H9 (cell line): ENCODE results near the gene MAP3K19. TPM values are rescaled to one million over a fixed set of nuclear protein-coding genes. Genes with fewer than 3 reads are reported as not detected.
A peak's percentile ranks its signal among the peaks of the same experiment; 100 is the strongest.

ENCODE experiments used
- DNase-seq: peaks from one replicate; pipeline ENCODE4 v3.0.0-alpha.2; 2017
- H2AFZ ChIP-seq: one replicate; pipeline ENCODE4 v1.6.1; 2013; ENCODE audit warnings: mild to moderate bottlenecking, low read length, control low read depth, moderate library complexity
- H2AK5ac ChIP-seq: 2 replicates; pipeline ENCODE4 v1.6.1; 2013; ENCODE audit warnings: low read length, control low read depth, mixed read lengths; ENCODE audit not compliant: insufficient read length
- H2BK120ac ChIP-seq: one replicate; pipeline ENCODE4 v1.6.1; 2013; ENCODE audit warnings: low read depth, mild to moderate bottlenecking, low read length, control low read depth, inconsistent platforms; ENCODE audit not compliant: poor library complexity, severe bottlenecking
- H2BK12ac ChIP-seq: 2 replicates; pipeline ENCODE4 v1.6.1; 2013; ENCODE audit warnings: low read length, control low read depth, mixed read lengths, low read depth; ENCODE audit not compliant: insufficient read length
- H2BK15ac ChIP-seq: 2 replicates; pipeline ENCODE4 v1.6.1; 2013; ENCODE audit warnings: low read depth, low read length, control low read depth
- H2BK20ac ChIP-seq: one replicate; pipeline ENCODE4 v1.6.1; 2013; ENCODE audit warnings: low read depth, mild to moderate bottlenecking, low read length, control low read depth, inconsistent platforms; ENCODE audit not compliant: poor library complexity, severe bottlenecking
- H2BK5ac ChIP-seq: 2 replicates; pipeline ENCODE4 v1.6.1; 2013; ENCODE audit warnings: low read length, control low read depth, mixed read lengths; ENCODE audit not compliant: insufficient read length
- H3K14ac ChIP-seq: 2 replicates; pipeline ENCODE4 v1.6.1; 2013; ENCODE audit warnings: low read length, control low read depth; ENCODE audit not compliant: insufficient read depth
- H3K18ac ChIP-seq: 2 replicates; pipeline ENCODE4 v1.6.1; 2013; ENCODE audit warnings: low read depth, mild to moderate bottlenecking, mixed read lengths, low read length, control low read depth; ENCODE audit not compliant: insufficient read length
- H3K23ac ChIP-seq: 2 replicates; pipeline ENCODE4 v1.6.1; 2013; ENCODE audit warnings: low read length, control low read depth, mixed read lengths, low read depth; ENCODE audit not compliant: insufficient read length
- H3K23me2 ChIP-seq: 2 replicates; pipeline ENCODE4 v1.6.1; 2013; ENCODE audit warnings: low read depth, mild to moderate bottlenecking, mixed read lengths, low read length, control low read depth; ENCODE audit not compliant: insufficient read length, poor library complexity, severe bottlenecking
- H3K27ac ChIP-seq: 2 replicates; pipeline ENCODE4 v1.5.1; 2013; ENCODE audit warnings: low read length, control low read depth, mixed read lengths, low read depth; ENCODE audit not compliant: insufficient read length
- H3K27me3 ChIP-seq: 2 replicates; pipeline ENCODE4 v1.6.1; 2013; ENCODE audit warnings: low read length, control low read depth, inconsistent platforms; ENCODE audit not compliant: insufficient read depth
- H3K4ac ChIP-seq: 2 replicates; pipeline ENCODE4 v1.6.1; 2013; ENCODE audit warnings: low read depth, mild to moderate bottlenecking, control low read depth, inconsistent platforms, low read length, moderate library complexity
- H3K4me1 ChIP-seq: 2 replicates; pipeline ENCODE4 v1.6.1; 2013; ENCODE audit warnings: low read length, control low read depth, inconsistent platforms; ENCODE audit not compliant: insufficient read depth
- H3K4me2 ChIP-seq: 2 replicates; pipeline ENCODE4 v1.6.1; 2013; ENCODE audit warnings: low read length, control low read depth, mixed read lengths; ENCODE audit not compliant: insufficient read length, insufficient read depth
- H3K56ac ChIP-seq: 2 replicates; pipeline ENCODE4 v1.6.1; 2013; ENCODE audit warnings: low read depth, mild to moderate bottlenecking, mixed read lengths, low read length, control low read depth; ENCODE audit not compliant: insufficient read length
- H3K79me1 ChIP-seq: 2 replicates; pipeline ENCODE4 v1.6.1; 2013; ENCODE audit warnings: low read depth, mild to moderate bottlenecking, moderate library complexity, low read length, control low read depth, inconsistent platforms; ENCODE audit not compliant: insufficient read depth, poor library complexity, severe bottlenecking
- H3K79me2 ChIP-seq: 2 replicates; pipeline ENCODE4 v1.6.1; 2013; ENCODE audit warnings: low read length, control low read depth, inconsistent platforms; ENCODE audit not compliant: insufficient read depth
- H3K9ac ChIP-seq: 2 replicates; pipeline ENCODE4 v1.6.1; 2013; ENCODE audit warnings: low read length, control low read depth, mixed read lengths; ENCODE audit not compliant: insufficient read length; ENCODE audit errors: extremely low read depth
- H3K9me3 ChIP-seq: one replicate; pipeline ENCODE4 v1.6.1; 2013; ENCODE audit warnings: low read depth, low read length, inconsistent platforms; ENCODE audit not compliant: control insufficient read depth
- H3T11ph ChIP-seq: one replicate; pipeline ENCODE4 v1.6.1; 2013; ENCODE audit warnings: mild to moderate bottlenecking, low read length, control low read depth, inconsistent platforms
- H4K20me1 ChIP-seq: one replicate; pipeline ENCODE4 v1.6.1; 2013; ENCODE audit not compliant: control insufficient read depth, insufficient read length, insufficient read depth
- H4K5ac ChIP-seq: 2 replicates; pipeline ENCODE4 v1.6.1; 2013; ENCODE audit warnings: low read depth, mild to moderate bottlenecking, mixed read lengths, low read length, control low read depth; ENCODE audit not compliant: insufficient read length
- H4K8ac ChIP-seq: replicated peaks from 2 replicates; pipeline ENCODE4 v1.6.1; 2013; ENCODE audit warnings: low read length, control low read depth, mixed read lengths, low read depth; ENCODE audit not compliant: insufficient read length
- H4K91ac ChIP-seq: 2 replicates; pipeline ENCODE4 v1.6.1; 2013; ENCODE audit warnings: low read depth, mild to moderate bottlenecking, moderate library complexity, mixed read lengths, low read length, control low read depth; ENCODE audit not compliant: insufficient read length
- H3K27ac Mint-ChIP-seq, 3 experiments: 2 replicates in 2 of 3; 3 replicates in 1 of 3; pipeline ENCODE4 v1.8.0; 2020 to 2021; ENCODE audit warnings: mixed read lengths in 3 of 3, mild to moderate bottlenecking in 1 of 3, moderate library complexity in 1 of 3
- H3K27me3 Mint-ChIP-seq: 2 replicates; pipeline ENCODE4 v1.8.0; 2021; ENCODE audit warnings: low read depth, mild to moderate bottlenecking, moderate library complexity, mixed read lengths
- H3K36me3 Mint-ChIP-seq, 3 experiments: 2 replicates in 2 of 3; 3 replicates in 1 of 3; pipeline ENCODE4 v1.8.0; 2020 to 2021; ENCODE audit warnings: low read depth in 3 of 3, mixed read lengths in 3 of 3; ENCODE audit not compliant: insufficient read depth in 1 of 3
- H3K4me1 Mint-ChIP-seq, 2 experiments: 2 replicates each; pipeline ENCODE4 v1.8.0; 2020; ENCODE audit warnings: mixed read lengths in 2 of 2
- H3K4me3 Mint-ChIP-seq, 2 experiments: 2 replicates in 1 of 2; 3 replicates in 1 of 2; pipeline ENCODE4 v1.8.0; 2020 to 2021; ENCODE audit warnings: mild to moderate bottlenecking in 2 of 2, mixed read lengths in 2 of 2, moderate library complexity in 1 of 2
- H3K9me3 Mint-ChIP-seq, 2 experiments: 2 replicates in 1 of 2; 3 replicates in 1 of 2; pipeline ENCODE4 v1.8.0; 2020; ENCODE audit warnings: mild to moderate bottlenecking in 2 of 2, mixed read lengths in 2 of 2, moderate library complexity in 1 of 2
- CTCF ChIP-seq: fragments of 200-600 bp; sonication (generic); conservative IDR thresholded peaks from 3 replicates; pipeline ENCODE4 v1.8.0; 2021; ENCODE audit warnings: antibody characterized with exemption, mild to moderate bottlenecking
- WGBS: extraction: QIAGEN DNeasy Blood & Tissue Kit; methylation state at CpG from one replicate; pipeline ENCODE4 v1.1.7; 2013; ENCODE audit warnings: missing lambda C conversion rate, low lambda C conversion rate, mixed read lengths; ENCODE audit not compliant: insufficient read length; ENCODE audit errors: extremely low coverage; 5-methylcytosine and 5-hydroxymethylcytosine counted together
- total RNA-seq: library from RNA; stranded (reverse); gene quantifications from 2 replicates; pipeline ENCODE4 v1.2.1, GENCODE V29; 2021

Gene MAP3K19
- total RNA-seq, 1 experiment from 2014 or later: not detected

- no peak overlapping the region for H2BK12ac ChIP-seq
Observed at GRCh38 chr2:135093670-135094330, 46.6 kb upstream of the MAP3K19 start.

More at GRCh38 chr2:135093670-135094330, 46.6 kb upstream of the MAP3K19 start:
- no peak overlapping the region for H3K18ac ChIP-seq
- no peak overlapping the region for H3K14ac ChIP-seq
- no peak overlapping the region for H3K9ac ChIP-seq
- no peak overlapping the region for H4K91ac ChIP-seq
- Mint-ChIP-seq H3K27ac (peak overlapping the region in 1 of 3 experiments; percentile 5; a peak in 1 of 7 replicates), H3K4me1 (no peaks in the 10 kb centered on the region), H3K9me3 (peaks cover 7 to 8% of the 10 kb centered on the region in 2 experiments; a peak in 4 of 5 replicates), H3K27me3 (no peaks in the 10 kb centered on the region), H3K4me3 (no peak overlapping the region), H3K36me3 (peaks cover 10 to 21% (median 19%) of the 10 kb centered on the region in 3 experiments)
- H3K4ac ChIP-seq: no peak overlapping the region
- H4K5ac ChIP-seq: no peak overlapping the region
- no peaks in the 10 kb centered on the region for H3K9me3 ChIP-seq
- no peak overlapping the region for H2AK5ac ChIP-seq
- H3K79me2 ChIP-seq: no peaks in the 10 kb centered on the region
- H3K56ac ChIP-seq: no peak overlapping the region
- H3K23me2 ChIP-seq: no peaks in the 10 kb centered on the region
- H2BK120ac ChIP-seq: no peak overlapping the region
- H3K27ac ChIP-seq: no peak overlapping the region
- H4K20me1 ChIP-seq: no peaks in the 10 kb centered on the region
- no peak overlapping the region for H2AFZ ChIP-seq
- H3K23ac ChIP-seq: no peak overlapping the region
- H3K79me1 ChIP-seq: no peaks in the 10 kb centered on the region
- no peak overlapping the region for H3K4me2 ChIP-seq
- TF ChIP-seq CTCF: no peak
- no peak overlapping the region for H3T11ph ChIP-seq
- no peak overlapping the region for H2BK20ac ChIP-seq
- no peak for DNase-seq
- H2BK15ac ChIP-seq: no peak overlapping the region
- H3K4me1 ChIP-seq: no peaks in the 10 kb centered on the region
- H3K27me3 ChIP-seq: no peaks in the 10 kb centered on the region
- no peak overlapping the region for H2BK5ac ChIP-seq
- H4K8ac ChIP-seq: no peak overlapping the region
- no CpG with 5 or more reads among the region's 3 CpGs for WGBS
